Suprapubic skin (tissue), 3 donors: ENCODE measurements around the gene SLC5A3.

ENCODE experiments used
- CTCF ChIP-seq, 2 donors: fragments of 200-600 bp in 1 of 2; fragments of 450-650 bp in 1 of 2; sonication (generic) in 1 of 2; IDR thresholded peaks; one replicate each; pipeline ENCODE4 v1.5.1; 2016 to 2019; ENCODE audit warnings: antibody characterized with exemption in 2 of 2, mild to moderate bottlenecking in 1 of 2, moderate library complexity in 1 of 2
- EP300 ChIP-seq: sonication (generic); formaldehyde crosslinking; IDR thresholded peaks from one replicate; pipeline ENCODE4 v1.6.1; 2017; ENCODE audit warnings: antibody characterized with exemption

GRCh38 chr21:34091032-34091431 lies 17.7 kb downstream of the SLC5A3 start:
- TF ChIP-seq CTCF (IDR thresholded peaks at IDR 0.05) (no peak), EP300 (no peak)
